Nephron progenitor cell (in vitro differentiated cells): ENCODE data around the gene DNAJC15.
"Not testable (repeated sequence)": the region's sequence is repeated elsewhere in the genome, so short reads cannot be mapped to it uniquely, and the experiment has no call there.

Experiments
- DNase-seq: peaks from one replicate; pipeline ENCODE4 v3.0.0; 2021
- H3K27ac Mint-ChIP-seq: 2 replicates; pipeline ENCODE4 v1.8.0; 2021; ENCODE audit warnings: mild to moderate bottlenecking, moderate library complexity, mixed read lengths
- H3K27me3 Mint-ChIP-seq: 2 replicates; pipeline ENCODE4 v1.8.0; 2021; ENCODE audit warnings: mild to moderate bottlenecking, low read depth, mixed read lengths; ENCODE audit not compliant: poor library complexity
- H3K36me3 Mint-ChIP-seq: 2 replicates; pipeline ENCODE4 v1.8.0; 2021; ENCODE audit warnings: low read depth, mixed read lengths
- H3K4me1 Mint-ChIP-seq: 2 replicates; pipeline ENCODE4 v1.8.0; 2021; ENCODE audit warnings: mixed read lengths
- H3K4me3 Mint-ChIP-seq: 2 replicates; pipeline ENCODE4 v1.8.0; 2021; ENCODE audit warnings: mild to moderate bottlenecking, moderate library complexity, mixed read lengths
- H3K9me3 Mint-ChIP-seq: 2 replicates; pipeline ENCODE4 v1.8.0; 2021; ENCODE audit warnings: mild to moderate bottlenecking, moderate library complexity, mixed read lengths
- CTCF ChIP-seq: fragments of 200-600 bp; sonication (generic); IDR thresholded peaks from 2 replicates; pipeline ENCODE4 v1.5.0; 2021; ENCODE audit warnings: antibody characterized with exemption

DNAJC15 gene

GRCh38 chr13:43044720-43045301 lies 21.4 kb downstream of the DNAJC15 start:
- no peak overlapping the region for H3K4me3 Mint-ChIP-seq
- peak overlapping the region; percentile 36 for H3K27ac Mint-ChIP-seq

GRCh38 chr13:43045302-43045773 lies 22.0 kb downstream of the DNAJC15 start:
- Mint-ChIP-seq H3K36me3 (peaks cover 64% of the 10 kb centered on the region), H3K9me3 (peaks cover 36% of the 10 kb centered on the region), H3K4me1 (peaks cover 14% of the 10 kb centered on the region)
- not testable (repeated sequence) for DNase-seq, H3K4me3 Mint-ChIP-seq, H3K27ac Mint-ChIP-seq, H3K27me3 Mint-ChIP-seq

More at GRCh38 chr13:43044720-43045301, 21.4 kb downstream of the DNAJC15 start:
- TF ChIP-seq CTCF, result no peak
- Mint-ChIP-seq H3K9me3 (peaks cover 38% of the 10 kb centered on the region), H3K27me3 (no peaks in the 10 kb centered on the region), H3K4me1 (peaks cover 19% of the 10 kb centered on the region), H3K36me3 (peaks cover 69% of the 10 kb centered on the region)
- DNase-seq, result no peak

GRCh38 chr13:43046259-43046658 lies 22.9 kb downstream of the DNAJC15 start:
- Mint-ChIP-seq H3K36me3 (peaks cover 59% of the 10 kb centered on the region), H3K9me3 (peaks cover 33% of the 10 kb centered on the region), H3K27me3 (no peaks in the 10 kb centered on the region), H3K27ac (peak overlapping the region; percentile 56), H3K4me1 (peaks cover 5% of the 10 kb centered on the region), H3K4me3 (no peak overlapping the region)
- no peak for DNase-seq
- TF ChIP-seq CTCF, result no peak

GRCh38 chr13:43054803-43055802 lies 31.7 kb downstream of the DNAJC15 start:
- Mint-ChIP-seq H3K9me3 (peaks cover 42% of the 10 kb centered on the region), H3K27ac (no peak overlapping the region), H3K4me3 (no peak overlapping the region), H3K27me3 (no peaks in the 10 kb centered on the region), H3K4me1 (peaks cover 6% of the 10 kb centered on the region), H3K36me3 (peaks cover 45% of the 10 kb centered on the region)
- peak; percentile 55 for DNase-seq
- TF ChIP-seq CTCF, result no peak

- no peaks in the 10 kb centered on the region for H3K27me3 Mint-ChIP-seq
- peak overlapping the region; percentile 64 for H3K27ac Mint-ChIP-seq
- no peak for DNase-seq
- peaks cover 39% of the 10 kb centered on the region for H3K9me3 Mint-ChIP-seq
- peaks cover 59% of the 10 kb centered on the region for H3K36me3 Mint-ChIP-seq
- no peak for TF ChIP-seq CTCF
- peaks cover 30% of the 10 kb centered on the region for H3K4me1 Mint-ChIP-seq
- H3K4me3 Mint-ChIP-seq, result peak overlapping the region; percentile 43
These were observed 34.4 kb downstream of the DNAJC15 start for GRCh38 chr13:43057653-43058317.

- no peak for DNase-seq
- H3K36me3 Mint-ChIP-seq, result peaks cover 62% of the 10 kb centered on the region
- H3K4me3 Mint-ChIP-seq, result peak overlapping the region; percentile 61
- H3K27me3 Mint-ChIP-seq, result no peaks in the 10 kb centered on the region
- H3K4me1 Mint-ChIP-seq, result peaks cover 31% of the 10 kb centered on the region
- H3K27ac Mint-ChIP-seq, result peak overlapping the region; percentile 84
- H3K9me3 Mint-ChIP-seq, result peaks cover 39% of the 10 kb centered on the region
- TF ChIP-seq CTCF, result no peak
These were observed 34.9 kb downstream of the DNAJC15 start for GRCh38 chr13:43058318-43058674.
